H1 (cell line): ENCODE data around the gene NLRP6. TPM values are rescaled to one million over a fixed set of nuclear protein-coding genes. Genes with fewer than 3 reads are reported as not detected.

Experiments used
- CTCF ChIP-seq, 3 experiments: IDR thresholded peaks; 1 replicate in 2 of 3; 2 replicates in 1 of 3; pipeline versions ENCODE4 v1.5.1 to v1.6.1; 2011; ENCODE audit warnings: low read length in 3 of 3, mild to moderate bottlenecking in 3 of 3, inconsistent platforms in 2 of 3, low read depth in 1 of 3, moderate library complexity in 1 of 3; ENCODE audit not compliant: insufficient read depth in 1 of 3; ENCODE audit errors: control extremely low read depth in 1 of 3
- GABPA ChIP-seq: IDR thresholded peaks from 2 replicates; pipeline ENCODE4 v1.6.1; 2011; ENCODE audit warnings: mild to moderate bottlenecking, low read length, moderate library complexity, borderline replicate concordance; ENCODE audit not compliant: insufficient read depth
- PHF8 ChIP-seq: fragments of 200-600 bp; sonication (generic); conservative IDR thresholded peaks from 2 replicates; pipeline ENCODE4 v1.7.1; 2012; ENCODE audit warnings: low read depth, mild to moderate bottlenecking, inconsistent platforms, low read length, moderate library complexity
- TAF7 ChIP-seq: optimal IDR thresholded peaks from 2 replicates; pipeline ENCODE3; 2011; ENCODE audit warnings: low read depth, mild to moderate bottlenecking, inconsistent platforms, low read length, moderate library complexity, borderline replicate concordance
- polyA plus RNA-seq, 7 experiments: library from polyadenylated mRNA; depleted of rRNA in 3 of 7; stranded (reverse) in 5 of 7; unstranded in 2 of 7; fragments of >200 nt in 5 of 7; fragments of 200-250 nt in 2 of 7; gene quantifications; 1 replicate in 5 of 7; 2 replicates in 1 of 7; 4 replicates in 1 of 7; pipeline versions ENCODE4 v1.2.1 to v1.2.3, GENCODE V29; 2011 to 2013; ENCODE audit warnings: missing spikeins in 2 of 7, mixed read lengths in 2 of 7
- total RNA-seq: library from RNA; stranded (reverse); fragmentation: NEBNext Ultra II Directional; extraction: Animal tissue kit (Norgen Biotek cat#: 25700); gene quantifications from 2 replicates; pipeline ENCODE4 v1.2.1, GENCODE V29; 2021

NLRP6 gene
- total and polyA plus RNA-seq, 2 of the 8 experiments (the other 6 are each of a cell fraction or from before 2014, with no cell fraction given), result not detected

GRCh38 chr11:282630-283360 is 4.6 kb downstream of the NLRP6 start (continued):
- TF ChIP-seq CTCF (IDR thresholded peaks at IDR 0.05; ENCODE audit: control extremely low read depth in 1 of 3, insufficient read depth in 1 of 3, low read depth in 1 of 3, low read length in 3 of 3), result no peak
- TF ChIP-seq PHF8, result no peak
- no peak for TF ChIP-seq TAF7
- no peak for TF ChIP-seq GABPA
